Transverse colon (tissue), 3 donors: ENCODE data around the gene RALGPS1.

Source experiments
- EP300 ChIP-seq: sonication (generic); formaldehyde crosslinking; IDR thresholded peaks from one replicate; pipeline ENCODE4 v1.6.1; 2017; ENCODE audit warnings: antibody characterized with exemption, low read depth
- POLR2A ChIP-seq: fragments of 450-650 bp; IDR thresholded peaks from one replicate; pipeline ENCODE4 v1.6.1; 2016; ENCODE audit warnings: antibody characterized with exemption, mild to moderate bottlenecking, moderate library complexity
- TF ChIP-seq, protein P1 (sequence below), 5 experiments: fragments of 200-600 bp in 3 of 5; fragments of 450-650 bp in 2 of 5; sonication (generic) in 3 of 5; IDR thresholded peaks; 1 replicate in 2 of 5; 2 replicates in 3 of 5; pipeline ENCODE4 v1.5.1; 2016 to 2017; ENCODE audit warnings: antibody characterized with exemption in 5 of 5, inconsistent platforms in 3 of 5, mild to moderate bottlenecking in 2 of 5, moderate library complexity in 1 of 5

DNA sequence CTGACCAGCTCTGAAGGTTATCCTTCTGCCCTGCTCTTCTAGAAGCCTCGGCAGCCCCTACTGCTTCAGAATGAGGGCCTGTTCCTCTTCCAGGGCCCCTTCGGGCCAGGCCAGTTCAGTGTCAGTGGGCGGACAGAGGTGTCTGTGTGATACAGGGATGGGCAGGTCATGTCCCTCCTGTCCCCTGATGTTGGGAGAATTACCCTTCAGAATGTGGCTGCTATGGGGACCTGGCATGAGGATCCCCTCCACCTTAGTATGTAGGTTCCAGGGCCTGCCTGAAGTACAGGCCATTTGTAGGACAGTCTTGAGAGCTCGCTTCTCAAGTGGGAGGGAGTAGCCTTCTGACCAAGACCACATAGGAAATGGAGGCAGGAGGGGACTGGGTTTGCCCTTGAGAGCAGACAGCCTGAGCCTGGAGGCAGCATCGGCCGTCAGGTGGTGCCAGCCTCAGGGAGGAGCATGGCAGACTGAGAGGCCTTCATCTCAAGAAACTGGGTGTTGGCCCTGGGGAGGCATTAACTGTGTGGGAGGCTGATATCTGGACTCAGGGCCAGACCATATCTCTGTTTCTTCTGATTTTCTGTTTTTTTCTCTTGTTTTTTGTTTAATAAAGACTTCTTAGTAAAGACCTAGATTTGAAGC lies 175.9 kb downstream of the RALGPS1 start:
- TF ChIP-seq EP300 (no peak), POLR2A (no peak)
- TF ChIP-seq, protein P1, sequence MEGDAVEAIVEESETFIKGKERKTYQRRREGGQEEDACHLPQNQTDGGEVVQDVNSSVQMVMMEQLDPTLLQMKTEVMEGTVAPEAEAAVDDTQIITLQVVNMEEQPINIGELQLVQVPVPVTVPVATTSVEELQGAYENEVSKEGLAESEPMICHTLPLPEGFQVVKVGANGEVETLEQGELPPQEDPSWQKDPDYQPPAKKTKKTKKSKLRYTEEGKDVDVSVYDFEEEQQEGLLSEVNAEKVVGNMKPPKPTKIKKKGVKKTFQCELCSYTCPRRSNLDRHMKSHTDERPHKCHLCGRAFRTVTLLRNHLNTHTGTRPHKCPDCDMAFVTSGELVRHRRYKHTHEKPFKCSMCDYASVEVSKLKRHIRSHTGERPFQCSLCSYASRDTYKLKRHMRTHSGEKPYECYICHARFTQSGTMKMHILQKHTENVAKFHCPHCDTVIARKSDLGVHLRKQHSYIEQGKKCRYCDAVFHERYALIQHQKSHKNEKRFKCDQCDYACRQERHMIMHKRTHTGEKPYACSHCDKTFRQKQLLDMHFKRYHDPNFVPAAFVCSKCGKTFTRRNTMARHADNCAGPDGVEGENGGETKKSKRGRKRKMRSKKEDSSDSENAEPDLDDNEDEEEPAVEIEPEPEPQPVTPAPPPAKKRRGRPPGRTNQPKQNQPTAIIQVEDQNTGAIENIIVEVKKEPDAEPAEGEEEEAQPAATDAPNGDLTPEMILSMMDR (IDR thresholded peaks at IDR 0.05) = no peak
